GM12891 (cell line): ENCODE measurements around the gene DYNLRB1.

Experiments used
- PAX5 ChIP-seq: IDR thresholded peaks from 2 replicates; pipeline ENCODE4 v1.6.1; 2011; ENCODE audit warnings: low read length, moderate library complexity, mild to moderate bottlenecking; ENCODE audit not compliant: insufficient read depth, severe bottlenecking
- POLR2A ChIP-seq: IDR thresholded peaks from 2 replicates; pipeline ENCODE4 v1.6.1; 2011; ENCODE audit warnings: low read depth, low read length, control low read depth
- POLR2AphosphoS5 ChIP-seq: IDR thresholded peaks from 2 replicates; pipeline ENCODE4 v1.6.1; 2011; ENCODE audit warnings: low read depth, low read length, control low read depth

GRCh38 chr20:34569598-34569997, 53.4 kb downstream of the DYNLRB1 start:
- TF ChIP-seq POLR2A (no peak), POLR2AphosphoS5 (no peak), PAX5 (no peak)
